GM12873 (cell line): ENCODE data around the gene GALNT18.

Experiments used
- TF ChIP-seq, protein P1 (sequence below): IDR thresholded peaks from 2 replicates; pipeline ENCODE4 v1.5.1; 2012; ENCODE audit warnings: low read depth, mild to moderate bottlenecking, moderate library complexity, low read length, control low read depth; ENCODE audit not compliant: insufficient read depth; ENCODE audit errors: missing control alignments

The GALNT18 gene

DNA sequence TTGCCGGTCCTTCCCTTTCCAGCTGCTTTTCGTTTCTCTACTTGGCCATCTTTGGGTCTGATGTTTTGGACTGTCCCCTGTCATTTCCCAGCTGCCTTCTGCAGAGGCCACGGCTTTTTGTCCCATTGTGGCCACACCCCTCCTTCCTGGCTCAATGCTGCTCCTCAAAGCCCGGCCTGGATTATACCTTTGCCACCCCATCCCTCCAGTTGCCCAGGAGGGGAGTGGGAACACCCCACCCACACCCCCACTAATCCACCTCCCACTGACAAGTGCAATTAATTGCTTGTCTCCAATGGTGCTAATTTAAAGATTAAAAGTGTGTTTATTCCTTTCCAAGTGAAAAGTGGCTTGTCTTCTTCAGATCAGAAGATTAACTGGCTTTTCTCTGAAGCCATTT, 234.6 kb downstream of the GALNT18 start:
- TF ChIP-seq, protein P1, sequence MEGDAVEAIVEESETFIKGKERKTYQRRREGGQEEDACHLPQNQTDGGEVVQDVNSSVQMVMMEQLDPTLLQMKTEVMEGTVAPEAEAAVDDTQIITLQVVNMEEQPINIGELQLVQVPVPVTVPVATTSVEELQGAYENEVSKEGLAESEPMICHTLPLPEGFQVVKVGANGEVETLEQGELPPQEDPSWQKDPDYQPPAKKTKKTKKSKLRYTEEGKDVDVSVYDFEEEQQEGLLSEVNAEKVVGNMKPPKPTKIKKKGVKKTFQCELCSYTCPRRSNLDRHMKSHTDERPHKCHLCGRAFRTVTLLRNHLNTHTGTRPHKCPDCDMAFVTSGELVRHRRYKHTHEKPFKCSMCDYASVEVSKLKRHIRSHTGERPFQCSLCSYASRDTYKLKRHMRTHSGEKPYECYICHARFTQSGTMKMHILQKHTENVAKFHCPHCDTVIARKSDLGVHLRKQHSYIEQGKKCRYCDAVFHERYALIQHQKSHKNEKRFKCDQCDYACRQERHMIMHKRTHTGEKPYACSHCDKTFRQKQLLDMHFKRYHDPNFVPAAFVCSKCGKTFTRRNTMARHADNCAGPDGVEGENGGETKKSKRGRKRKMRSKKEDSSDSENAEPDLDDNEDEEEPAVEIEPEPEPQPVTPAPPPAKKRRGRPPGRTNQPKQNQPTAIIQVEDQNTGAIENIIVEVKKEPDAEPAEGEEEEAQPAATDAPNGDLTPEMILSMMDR: no peak

DNA sequence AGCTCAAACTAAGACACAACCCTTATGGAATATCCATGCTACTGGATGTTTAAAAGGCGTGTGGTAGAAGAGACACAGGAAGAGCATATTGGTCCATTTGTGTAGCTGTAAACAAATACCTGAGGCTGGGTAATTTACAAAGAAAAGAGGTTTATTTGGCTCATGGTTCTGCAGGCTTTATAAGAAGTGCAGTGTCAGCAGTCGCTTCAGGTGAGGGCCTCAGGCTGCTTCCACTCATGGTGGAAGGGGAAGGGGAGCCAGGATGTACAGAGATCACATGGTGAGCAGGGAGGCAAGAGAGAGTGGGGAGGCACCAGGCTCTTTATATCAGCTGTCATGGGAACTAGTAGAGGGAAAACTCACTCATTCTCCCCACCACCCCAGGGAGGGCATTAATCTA, 237.0 kb downstream of the GALNT18 start:
- TF ChIP-seq, protein P1: no peak

DNA sequence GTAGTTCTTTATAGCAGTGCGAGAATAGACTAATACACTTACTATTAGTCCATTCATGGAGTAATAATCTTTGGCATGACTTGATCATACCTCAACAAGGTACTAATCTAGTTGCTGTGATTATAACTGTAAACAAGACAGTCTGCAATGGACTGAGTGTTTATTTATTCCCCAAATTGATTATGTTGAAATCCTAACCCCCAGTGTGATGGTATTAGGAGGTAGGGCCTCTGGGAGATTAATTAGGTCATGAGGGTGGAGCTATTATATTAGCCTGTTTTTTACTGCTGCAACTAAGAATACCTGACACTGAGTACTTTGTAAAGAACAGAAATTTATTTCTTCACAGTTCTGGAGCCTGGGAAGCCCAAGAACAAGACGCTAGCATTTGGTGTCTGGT, 237.8 kb downstream of the GALNT18 start:
- TF ChIP-seq, protein P1: no peak

DNA sequence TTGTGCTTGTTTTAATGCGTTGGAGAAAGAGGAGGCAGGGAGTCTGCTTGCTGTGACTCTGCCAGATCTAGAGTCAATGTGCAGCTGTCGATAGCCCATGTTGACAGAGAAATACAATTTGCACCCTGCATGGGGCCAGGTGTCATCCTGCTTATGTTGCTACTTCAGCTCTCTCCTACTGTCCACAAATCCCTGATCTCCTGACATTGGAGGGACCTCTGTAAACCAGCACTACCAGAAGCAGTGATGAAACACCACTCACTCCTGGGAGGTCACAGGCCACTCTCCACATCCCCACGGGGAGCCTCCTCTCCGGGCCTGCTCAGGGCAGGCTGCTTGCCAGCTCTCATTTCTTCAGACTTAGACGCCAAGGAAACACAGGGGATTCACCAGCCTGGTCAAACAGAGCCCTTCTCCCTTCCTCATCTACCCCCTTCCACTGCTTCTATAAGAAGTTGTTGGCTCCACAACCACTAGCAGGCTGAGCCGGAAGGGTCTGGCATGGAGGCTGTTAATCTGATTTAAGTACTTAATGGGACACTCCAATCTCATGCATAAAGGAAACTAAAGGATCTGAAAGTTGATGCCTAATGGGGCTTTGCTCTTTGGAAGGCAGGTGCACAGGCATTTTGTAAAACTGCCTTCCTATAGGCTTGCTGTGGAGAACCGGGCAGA, 238.8 kb downstream of the GALNT18 start:
- TF ChIP-seq, protein P1: no peak

DNA sequence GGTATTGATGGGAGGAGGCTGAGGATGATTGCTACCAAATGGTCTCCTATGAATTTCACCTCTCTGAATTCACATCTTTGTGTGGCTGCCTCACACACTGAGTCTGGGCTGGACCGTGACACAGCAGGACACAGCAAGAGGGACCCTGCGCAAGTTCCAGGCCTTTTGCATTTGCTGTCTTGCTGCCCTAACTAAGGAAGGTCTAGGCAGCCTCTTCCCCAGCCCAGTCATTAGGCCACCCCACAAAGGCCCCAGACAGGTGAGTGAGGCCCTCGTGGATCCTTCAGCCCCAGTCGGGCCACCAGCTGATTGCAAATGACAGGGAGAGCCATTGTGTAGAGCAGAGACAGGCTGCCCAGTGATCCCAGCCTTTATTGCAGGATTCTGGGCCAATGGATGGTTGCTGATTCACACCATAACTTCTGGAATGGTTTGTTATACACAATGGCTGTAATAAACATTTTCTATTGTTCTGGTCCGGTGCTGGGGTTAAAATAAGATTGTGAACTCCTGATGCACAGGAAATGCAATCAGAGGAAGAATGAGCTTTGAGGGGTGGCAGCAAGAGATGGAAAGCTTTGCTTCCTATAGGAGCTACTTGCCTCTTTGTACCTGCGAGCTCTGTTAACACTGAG, 240.2 kb downstream of the GALNT18 start:
- TF ChIP-seq, protein P1: no peak

DNA sequence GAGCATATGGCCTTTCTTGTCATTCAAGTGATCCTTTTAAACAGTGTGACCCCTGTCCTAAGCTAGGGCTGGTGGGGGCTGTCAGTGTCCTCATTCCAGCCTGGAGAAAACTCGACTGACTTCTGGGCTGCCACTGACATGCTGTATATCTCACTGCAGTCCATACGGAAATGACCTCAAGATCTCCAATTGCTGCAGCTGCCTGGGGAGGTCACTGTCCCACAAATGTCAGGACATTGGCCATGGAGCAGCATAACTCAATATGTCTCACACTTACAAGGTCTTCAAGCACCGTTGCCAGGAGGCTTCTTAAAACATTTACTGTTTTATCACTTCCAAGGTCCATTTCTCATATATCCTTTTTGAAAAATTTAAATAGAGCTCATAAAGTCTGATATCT, 240.9 kb downstream of the GALNT18 start:
- TF ChIP-seq, protein P1: no peak

DNA sequence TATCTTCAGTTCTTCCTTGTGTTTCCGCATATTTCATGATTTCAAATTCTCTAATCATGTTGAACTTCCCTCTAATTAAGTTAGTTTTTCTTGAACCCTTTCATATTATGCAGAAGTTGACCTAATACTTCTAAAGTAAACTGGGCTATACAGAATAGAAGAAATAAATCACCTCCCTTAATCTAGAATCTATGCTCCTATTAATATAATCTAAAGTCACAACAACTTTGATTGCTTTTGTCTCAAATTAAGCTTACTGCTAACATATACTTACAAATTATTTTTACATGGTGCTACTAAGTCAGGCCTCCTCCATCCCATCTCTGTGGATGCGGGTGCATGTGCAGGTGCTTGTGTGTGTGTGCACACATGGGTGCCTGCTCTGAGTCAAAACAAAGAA, 241.5 kb downstream of the GALNT18 start:
- TF ChIP-seq, protein P1: no peak
